T follicular helper cell (primary cell): Measurements from ENCODE around the gene ANKS1B.

Source experiments
- DNase-seq: peaks from one replicate; pipeline ENCODE4 v3.0.0-alpha.2; 2020; ENCODE audit warnings: low read depth

ANKS1B gene

GRCh38 chr12:99128246-99128802 lies 856.4 kb downstream of the ANKS1B start:
- DNase-seq = no peak

GRCh38 chr12:99122959-99123358 lies 861.8 kb downstream of the ANKS1B start:
- no peak for DNase-seq

- no peak for DNase-seq
Observed at GRCh38 chr12:99122496-99122895, 862.2 kb downstream of the ANKS1B start.

- no peak for DNase-seq
Observed at GRCh38 chr12:99121546-99121945, 863.2 kb downstream of the ANKS1B start.

- no peak for DNase-seq
Observed at GRCh38 chr12:99119943-99120342, 864.8 kb downstream of the ANKS1B start.

- no peak for DNase-seq
Observed at GRCh38 chr12:99119449-99119848, 865.3 kb downstream of the ANKS1B start.

GRCh38 chr12:99111600-99111999 lies 873.1 kb downstream of the ANKS1B start:
- no peak for DNase-seq

GRCh38 chr12:99110868-99111267 lies 873.9 kb downstream of the ANKS1B start:
- DNase-seq = no peak

- DNase-seq = no peak
Observed at GRCh38 chr12:99110212-99110611, 874.5 kb downstream of the ANKS1B start.

- no peak for DNase-seq
Observed at GRCh38 chr12:99108924-99109323, 875.8 kb downstream of the ANKS1B start.

- no peak for DNase-seq
Observed at GRCh38 chr12:99099786-99100185, 885.0 kb downstream of the ANKS1B start.

- no peak for DNase-seq
Observed at GRCh38 chr12:99097171-99097570, 887.6 kb downstream of the ANKS1B start.

- DNase-seq = no peak
Observed at GRCh38 chr12:99093166-99093565, 891.6 kb downstream of the ANKS1B start.

- DNase-seq = no peak
Observed at GRCh38 chr12:99092100-99092851, 892.5 kb downstream of the ANKS1B start.

GRCh38 chr12:99087278-99087677 lies 897.5 kb downstream of the ANKS1B start:
- DNase-seq = no peak

- no peak for DNase-seq
Observed at GRCh38 chr12:99079811-99080210, 904.9 kb downstream of the ANKS1B start.

GRCh38 chr12:99068993-99069747 lies 915.6 kb downstream of the ANKS1B start:
- DNase-seq = no peak

GRCh38 chr12:99067171-99067785 lies 917.5 kb downstream of the ANKS1B start:
- DNase-seq = no peak

GRCh38 chr12:99066726-99067125 lies 918.0 kb downstream of the ANKS1B start:
- DNase-seq = no peak

- DNase-seq = no peak
Observed at GRCh38 chr12:99063182-99063581, 921.6 kb downstream of the ANKS1B start.

- no peak for DNase-seq
Observed at GRCh38 chr12:99059824-99060511, 924.8 kb downstream of the ANKS1B start.

GRCh38 chr12:99057670-99058069 lies 927.1 kb downstream of the ANKS1B start:
- no peak for DNase-seq
